GM18873 (cell line): ENCODE results near the gene SMARCAD1.

Source experiments
- ATAC-seq: cut with Tn5 transposase; IDR thresholded peaks from one replicate; pipeline ENCODE4 v1.9.1; 2021; ENCODE audit warnings: mild to moderate bottlenecking, moderate library complexity, moderate number of reproducible peaks; ENCODE audit not compliant: unreplicated experiment, low FRiP score

The SMARCAD1 gene

DNA sequence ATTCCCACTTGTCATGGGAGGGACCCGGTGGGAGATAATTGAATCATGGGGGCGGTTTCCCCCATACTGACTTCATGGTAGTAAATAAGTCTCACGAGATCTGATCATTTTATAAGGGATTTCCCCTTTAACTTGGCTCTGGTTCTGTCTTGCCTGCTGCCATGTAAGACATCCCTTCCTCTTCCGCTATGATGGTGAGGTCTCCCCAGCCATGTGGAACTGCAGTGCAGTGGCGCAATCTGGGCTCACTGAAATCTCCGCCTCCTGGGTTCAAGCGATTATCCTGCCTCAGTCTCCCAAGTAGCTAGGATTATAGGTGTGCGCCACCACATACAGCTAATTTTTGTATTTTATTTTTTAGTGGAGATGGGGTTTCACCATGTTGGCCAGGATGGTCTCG, 132.1 kb downstream of the SMARCAD1 start:
- no peak for ATAC-seq
